ENCODE results near the gene IPO5. TPM values are rescaled to one million over a fixed set of nuclear protein-coding genes. Genes with fewer than 3 reads are reported as not detected.

IPO5 gene
- total RNA-seq, 1 experiment from 2014 or later: 126 TPM

GRCh38 chr13:97974773-97975172 lies 21.3 kb downstream of the IPO5 start:
- no TSS peak for BruUV-seq (replicated peaks)
- POLR2A ChIA-PET (ENCODE audit: unreplicated experiment): no interaction called here
- no peak overlapping the region for H2AFZ ChIP-seq
- no peak overlapping the region for H3K4me3 ChIP-seq
- H3K4me1 ChIP-seq (replicated peaks; ENCODE audit: insufficient read depth): peaks cover 20% of the 10 kb centered on the region
- H3F3A ChIP-seq (ENCODE audit: insufficient read depth, low read depth): peaks cover 8% of the 10 kb centered on the region; the same call in 1 of the 2 replicates
- TF ChIP-seq EZH2 (IDR thresholded peaks at IDR 0.05; ENCODE audit: low read depth) (no peak), CTCF (conservative IDR thresholded peaks at IDR 0.05) (no peak)
- H4K20me1 ChIP-seq (ENCODE audit: insufficient read depth): peaks cover 17% of the 10 kb centered on the region
- no peak for DNase-seq
- no peak overlapping the region for H3K4me2 ChIP-seq
- no peak overlapping the region for H3K27ac ChIP-seq
- no peaks in the 10 kb centered on the region for H3K27me3 ChIP-seq (ENCODE audit: insufficient read depth, low read depth)
- no peaks in the 10 kb centered on the region for H3K36me3 ChIP-seq (ENCODE audit: low read depth)
- intact Hi-C loops (cut with micrococcal nuclease; ENCODE audit: unreplicated experiment): no loop called here
- CTCF ChIA-PET: no interaction called here
- H3K9me3 ChIP-seq (ENCODE audit: insufficient read depth, low read depth): no peaks in the 10 kb centered on the region
- H3K9me2 ChIP-seq (ENCODE audit: insufficient read depth): no peaks in the 10 kb centered on the region
- H3K79me2 ChIP-seq (ENCODE audit: low read depth): peaks cover 30% of the 10 kb centered on the region

- no peaks in the 10 kb centered on the region for H3K36me3 ChIP-seq (ENCODE audit: low read depth)
- POLR2A ChIA-PET (ENCODE audit: unreplicated experiment): no interaction called here
- TSS peak; percentile 90 for BruUV-seq (replicated peaks)
- peaks cover 21% of the 10 kb centered on the region for H3K4me1 ChIP-seq (replicated peaks; ENCODE audit: insufficient read depth)
- H3K4me2 ChIP-seq: peak overlapping the region; percentile 87
- H3K27ac ChIP-seq: peak overlapping the region; percentile 61
- no peaks in the 10 kb centered on the region for H3K9me2 ChIP-seq (ENCODE audit: insufficient read depth)
- H4K20me1 ChIP-seq (ENCODE audit: insufficient read depth): peaks cover 23% of the 10 kb centered on the region
- CTCF ChIA-PET: no interaction called here
- H3K4me3 ChIP-seq: peak overlapping the region; percentile 80
- H3K27me3 ChIP-seq (ENCODE audit: insufficient read depth, low read depth): no peaks in the 10 kb centered on the region
- H3K9me3 ChIP-seq (ENCODE audit: insufficient read depth, low read depth): no peaks in the 10 kb centered on the region
- peak overlapping the region; percentile 96 for H2AFZ ChIP-seq
- H3F3A ChIP-seq (ENCODE audit: insufficient read depth, low read depth): peaks cover 8% of the 10 kb centered on the region; the same call in 1 of the 2 replicates
- DNase-seq: no peak
- H3K79me2 ChIP-seq (ENCODE audit: low read depth): peaks cover 35% of the 10 kb centered on the region
- no peak for TF ChIP-seq CTCF (conservative IDR thresholded peaks at IDR 0.05)
- TF ChIP-seq EZH2 (IDR thresholded peaks at IDR 0.05; ENCODE audit: low read depth): no peak
- intact Hi-C loops (cut with micrococcal nuclease; ENCODE audit: unreplicated experiment): no loop called here
Observed at GRCh38 chr13:97975280-97975847, 21.9 kb downstream of the IPO5 start.

GRCh38 chr13:97975848-97976609 lies 22.6 kb downstream of the IPO5 start:
- Histone ChIP-seq H3F3A (ENCODE audit: insufficient read depth, low read depth) (peaks cover 8% of the 10 kb centered on the region; the same call in 1 of the 2 replicates), H3K27ac (peak overlapping the region; percentile 61), H3K4me3 (peak overlapping the region; percentile 92), H4K20me1 (ENCODE audit: insufficient read depth) (peaks cover 27% of the 10 kb centered on the region), H3K4me2 (peak overlapping the region; percentile 87), H3K9me3 (ENCODE audit: insufficient read depth, low read depth) (no peaks in the 10 kb centered on the region), H3K36me3 (ENCODE audit: low read depth) (no peaks in the 10 kb centered on the region), H2AFZ (peak overlapping the region; percentile 96), H3K27me3 (ENCODE audit: insufficient read depth, low read depth) (no peaks in the 10 kb centered on the region), H3K9me2 (ENCODE audit: insufficient read depth) (no peaks in the 10 kb centered on the region), H3K79me2 (ENCODE audit: low read depth) (peaks cover 42% of the 10 kb centered on the region), H3K4me1 (replicated peaks; ENCODE audit: insufficient read depth) (peaks cover 21% of the 10 kb centered on the region)
- no peak for TF ChIP-seq EZH2 (IDR thresholded peaks at IDR 0.05; ENCODE audit: low read depth)
- CTCF ChIA-PET: no interaction called here
- BruUV-seq (replicated peaks): no TSS peak
- DNase-seq: peak; percentile 74 to 91
- POLR2A ChIA-PET (ENCODE audit: unreplicated experiment): interaction anchor here (0.7 kb wide), 1 partner anchor 87 kb away, joined by 6 read pairs; no protein-coding TSS in a partner anchor
- intact Hi-C loops (cut with micrococcal nuclease; ENCODE audit: unreplicated experiment): loop anchor here (1.0 kb wide), 2 partner anchors 121 to 674 kb away; no protein-coding TSS in a partner anchor
